Mammary epithelial cell (primary cell): ENCODE measurements around the gene IL7R.

Experiments used
- CTCF ChIP-seq, 2 donors: IDR thresholded peaks in 1 of 2; conservative IDR thresholded peaks in 1 of 2; 2 replicates each; pipeline ENCODE4 v1.5.1; 2011 to 2012; ENCODE audit warnings: inconsistent platforms in 2 of 2, low read length in 2 of 2, mild to moderate bottlenecking in 2 of 2, control low read depth in 1 of 2, low read depth in 1 of 2; ENCODE audit not compliant: insufficient read depth in 1 of 2; ENCODE audit errors: extremely low read depth in 1 of 2
- EZH2 ChIP-seq: IDR thresholded peaks from 2 replicates; pipeline ENCODE4 v1.6.1; 2012; ENCODE audit warnings: low read length, inconsistent platforms, borderline replicate concordance

DNA sequence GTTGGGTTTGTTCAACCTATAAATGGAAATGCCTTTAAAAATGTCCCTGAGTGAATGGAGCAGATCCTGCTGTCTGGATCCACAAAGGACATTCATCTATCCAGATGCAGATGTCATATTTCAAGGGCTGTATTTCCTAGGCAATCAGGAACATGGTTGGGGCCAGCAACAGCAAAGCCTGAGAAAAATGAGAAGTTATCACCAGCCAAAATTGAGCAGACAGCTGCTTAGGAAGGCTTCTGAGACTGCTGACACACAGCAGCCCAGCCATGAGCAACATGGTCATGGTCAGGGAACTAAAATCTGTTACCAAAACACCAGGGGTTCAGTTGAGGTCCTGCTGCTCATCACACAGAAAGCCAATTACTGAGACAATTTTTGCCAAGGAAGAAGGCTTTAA is 9.2 kb upstream of the IL7R start:
- TF ChIP-seq CTCF (conservative IDR thresholded peaks at IDR 0.05 in 1 of 2, IDR thresholded peaks at IDR 0.05 in 1 of 2; ENCODE audit: extremely low read depth in 1 of 2, insufficient read depth in 1 of 2, low read depth in 1 of 2, low read length in 2 of 2) (no peak), EZH2 (no peak)
